ENCODE results near the gene ATP6V1F. TPM values are rescaled to one million over a fixed set of nuclear protein-coding genes. Genes with fewer than 3 reads are reported as not detected.

The ATP6V1F gene
- total RNA-seq, 1 experiment from 2014 or later, result 94.9 TPM

DNA sequence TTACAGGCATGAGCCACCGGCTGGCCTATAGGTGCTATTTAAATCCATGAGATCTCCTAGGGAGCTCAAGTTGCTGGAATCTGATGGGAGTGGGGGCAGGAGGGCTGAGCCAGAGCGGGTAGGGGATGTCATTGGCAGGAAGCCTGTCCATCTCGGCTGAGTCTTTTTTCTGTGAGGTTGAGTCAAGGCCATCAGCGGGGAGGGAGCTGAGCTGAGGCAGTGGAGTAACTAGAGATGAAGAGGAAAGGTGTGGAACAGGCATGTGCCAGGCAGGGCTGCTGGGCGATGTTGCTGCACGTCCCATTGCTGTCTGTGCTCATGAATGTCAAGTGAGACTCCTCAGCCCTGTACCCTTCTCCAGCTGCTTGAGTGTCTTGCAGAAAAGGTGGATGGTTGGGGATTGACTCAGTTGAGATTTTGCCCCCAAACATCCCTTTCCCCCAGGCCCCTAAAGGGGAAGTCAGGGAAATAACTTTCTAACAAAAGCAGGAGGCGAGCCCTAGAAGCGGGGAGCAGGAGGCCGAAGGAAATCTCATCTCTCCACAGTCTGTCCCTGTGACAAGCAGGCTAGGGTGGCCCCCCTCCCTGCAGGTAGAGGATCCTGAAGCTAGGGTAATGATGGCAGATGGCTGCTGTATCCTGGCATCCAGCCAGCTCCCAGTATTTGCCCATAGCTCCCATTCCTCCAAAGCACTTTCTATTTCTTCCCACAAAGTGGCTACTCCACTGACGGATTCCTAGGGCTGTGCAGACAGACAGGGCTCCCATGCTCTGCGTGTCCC, 5.4 kb downstream of the ATP6V1F start:
- DNase-seq (ENCODE audit: low spot score), result peak; percentile 44

DNA sequence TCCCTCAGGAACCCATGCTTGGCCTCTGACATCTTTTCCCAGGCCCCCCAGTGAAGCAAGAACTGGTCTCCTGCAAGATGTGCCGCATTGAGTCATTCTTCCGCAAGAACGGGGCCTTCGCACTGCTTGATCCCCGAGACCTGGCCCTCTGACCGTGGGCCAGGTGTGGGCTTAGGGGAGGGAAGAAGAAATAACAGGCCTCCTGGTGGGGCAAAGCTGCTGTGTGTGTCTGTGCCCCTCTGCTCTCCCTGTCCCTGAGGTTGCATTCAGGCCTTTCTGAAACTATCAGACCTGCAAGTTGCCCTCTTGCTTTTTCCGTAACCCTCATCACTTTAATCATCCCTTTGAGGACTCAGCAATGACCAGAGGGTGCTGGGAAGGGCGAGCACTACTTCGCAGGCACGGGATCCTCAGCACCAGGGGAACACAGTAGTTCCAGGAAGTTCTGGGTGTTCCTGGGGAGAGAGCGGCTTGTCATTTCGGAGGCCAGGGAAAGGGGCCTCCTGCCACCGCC, 6.0 kb downstream of the ATP6V1F start:
- DNase-seq (ENCODE audit: low spot score), result peak; percentile 23

DNA sequence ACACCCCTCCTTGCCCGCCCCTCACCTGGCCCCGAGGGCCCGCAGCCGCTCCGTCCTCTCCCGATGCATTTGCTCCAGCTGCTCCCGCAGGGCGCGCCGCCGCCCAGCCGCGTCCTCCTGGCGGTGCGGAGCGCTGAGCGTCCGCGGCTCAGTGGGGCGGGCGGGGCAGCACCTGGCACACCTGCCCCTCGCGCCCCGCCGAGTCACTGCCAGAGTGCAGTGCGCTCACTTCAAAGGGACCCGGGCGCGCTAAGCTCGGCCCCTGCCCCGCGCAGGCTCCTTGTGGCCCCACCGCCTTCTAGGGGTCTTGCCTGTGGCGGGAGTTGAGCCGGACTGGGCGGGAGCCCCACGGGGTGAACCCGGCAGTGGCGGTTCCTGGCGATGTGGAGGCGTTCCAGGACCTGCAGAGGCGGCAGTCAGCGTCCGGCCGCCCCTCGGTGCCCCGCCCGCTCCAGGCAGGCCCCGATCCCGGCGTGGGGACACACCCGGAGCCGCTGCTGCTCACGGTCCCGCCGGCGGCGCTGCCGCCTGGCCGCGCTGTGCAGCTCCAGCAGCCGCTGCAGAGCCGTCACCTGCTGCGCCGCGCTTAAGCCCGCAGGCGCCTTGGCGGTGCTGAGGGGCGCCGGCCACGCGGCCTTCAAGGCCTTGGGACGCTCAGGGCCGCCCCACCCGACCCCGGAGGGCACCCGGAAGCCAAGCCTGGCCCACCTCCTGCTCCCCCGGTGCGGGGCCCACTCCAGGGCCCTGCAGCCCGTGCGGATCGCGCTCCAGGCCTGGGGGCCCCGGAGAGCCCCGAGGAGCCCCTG, 6.7 kb downstream of the ATP6V1F start:
- DNase-seq (ENCODE audit: low spot score), result peak; percentile 63

DNA sequence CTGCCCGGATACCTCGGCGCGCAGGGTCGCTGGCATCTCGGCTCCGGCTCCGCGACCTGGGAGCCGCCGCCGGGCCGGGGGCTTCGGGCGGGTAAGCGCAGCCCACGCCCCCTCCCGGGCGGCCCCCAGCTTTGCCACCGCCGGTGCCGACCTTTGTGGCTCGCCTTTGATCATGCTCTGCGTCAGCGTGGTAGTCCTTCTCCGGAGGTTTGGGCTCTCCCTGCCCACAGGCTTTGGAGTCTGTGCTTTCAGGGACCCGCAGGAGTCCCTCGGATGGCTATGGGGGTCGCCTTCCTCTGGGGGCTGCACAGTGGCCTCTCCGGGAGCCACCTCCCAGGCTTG, 7.3 kb downstream of the ATP6V1F start:
- DNase-seq (ENCODE audit: low spot score), result no peak

DNA sequence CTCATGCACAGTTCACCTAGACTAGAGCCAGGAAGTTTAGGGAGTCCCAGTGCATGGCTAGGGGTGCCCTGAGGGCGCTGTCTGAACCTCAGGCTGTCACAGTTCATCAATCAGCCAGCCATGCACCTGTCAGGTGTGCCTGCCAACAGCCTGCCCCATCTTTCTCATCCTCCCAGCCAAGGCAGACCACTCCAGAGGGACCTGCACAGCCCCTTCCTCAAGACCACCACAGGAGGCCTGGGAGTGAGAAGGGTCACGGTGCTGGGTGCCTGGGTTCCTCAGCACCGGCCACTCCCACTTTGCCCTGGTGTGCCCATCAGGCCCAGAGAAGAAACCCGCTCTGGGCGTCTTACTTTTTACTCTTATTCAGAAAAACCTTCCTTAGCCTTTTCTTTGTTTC, 8.4 kb downstream of the ATP6V1F start:
- no peak for DNase-seq (ENCODE audit: low spot score)

DNA sequence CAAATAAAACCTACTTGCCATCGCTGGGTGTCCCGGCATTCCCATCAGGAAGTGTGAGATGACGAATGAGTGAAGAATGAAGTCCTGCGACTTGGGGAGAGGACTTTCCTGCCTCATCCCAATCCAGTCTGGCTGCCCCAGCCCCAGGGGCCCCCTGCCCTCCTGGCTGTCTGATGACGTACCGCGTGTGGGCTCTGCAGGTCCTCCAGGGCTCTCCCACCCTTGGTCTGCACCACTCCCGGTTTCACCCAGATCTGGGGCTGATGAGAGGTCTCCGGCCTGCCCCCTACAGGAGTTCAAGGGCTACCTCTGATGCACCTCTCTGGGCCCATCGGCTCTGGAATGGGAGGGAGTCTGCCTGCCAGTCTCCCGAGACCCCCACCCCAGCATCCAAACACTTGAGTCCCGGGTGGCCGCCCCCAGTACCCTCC, 9.8 kb downstream of the ATP6V1F start:
- DNase-seq (ENCODE audit: low spot score), result peak; percentile 48

DNA sequence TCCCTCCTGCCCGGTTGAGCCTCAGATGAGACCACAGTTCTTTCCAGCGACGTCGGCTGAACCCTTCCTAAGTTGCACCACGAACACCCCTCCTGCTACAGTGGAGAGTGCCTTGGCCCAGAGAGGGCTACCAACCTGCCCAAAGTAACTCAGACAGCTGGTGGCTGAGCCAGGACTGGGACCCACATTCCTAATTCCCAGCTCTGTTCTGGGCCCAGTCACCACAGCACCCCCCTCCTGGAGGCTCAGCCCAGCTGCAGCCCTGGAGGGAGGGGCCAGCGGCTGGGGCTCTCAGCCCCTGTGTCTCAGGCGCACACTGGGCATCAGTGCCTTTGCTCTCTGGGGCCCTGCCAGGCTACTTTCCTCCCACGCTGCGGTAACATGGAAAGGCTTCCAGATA, 10.6 kb downstream of the ATP6V1F start:
- no peak for DNase-seq (ENCODE audit: low spot score)

DNA sequence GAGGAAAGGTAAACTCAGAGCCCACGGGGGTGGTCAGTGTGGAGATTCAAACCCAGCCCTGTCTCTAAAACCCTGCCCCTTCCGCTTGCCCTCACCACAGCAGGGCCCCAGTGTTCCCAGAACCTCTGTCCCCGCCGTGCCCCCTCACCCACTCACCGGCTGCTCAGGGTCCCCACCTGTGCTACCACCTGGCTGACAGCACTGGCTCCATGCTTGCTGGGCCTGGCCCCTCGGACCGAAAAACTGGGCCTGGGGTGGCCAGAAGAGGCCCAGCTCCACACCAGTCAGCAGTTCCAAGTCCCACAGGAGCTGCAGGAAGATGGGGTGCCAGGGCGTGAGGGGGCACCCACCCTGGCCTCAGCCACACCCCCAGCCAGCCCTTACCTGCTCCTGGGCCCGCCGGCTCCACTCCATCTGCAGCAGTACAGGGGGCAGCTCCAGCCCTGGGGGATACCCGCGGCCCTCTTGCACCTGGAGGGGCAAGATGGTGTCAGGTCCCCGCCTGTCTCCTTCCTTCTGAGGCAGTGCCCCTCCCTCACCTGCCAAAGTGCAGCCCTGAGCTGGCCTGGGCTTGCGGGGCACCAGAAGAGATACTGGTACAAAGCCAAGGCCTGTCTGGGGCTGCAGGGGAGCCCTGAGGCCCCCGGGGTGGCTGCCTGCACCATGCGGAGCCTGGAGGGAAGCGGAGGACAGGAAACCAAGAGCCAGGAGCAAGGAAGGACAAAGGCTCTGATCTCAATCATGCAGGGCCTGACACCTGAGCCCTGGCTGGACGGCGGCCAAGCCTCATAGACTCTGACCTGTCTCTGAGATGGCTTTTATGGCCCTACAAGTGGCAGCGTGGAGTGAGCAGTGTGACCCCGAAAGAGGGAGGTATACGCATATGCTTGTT, 11.7 kb downstream of the ATP6V1F start:
- peak; percentile 77 for DNase-seq (ENCODE audit: low spot score)

DNA sequence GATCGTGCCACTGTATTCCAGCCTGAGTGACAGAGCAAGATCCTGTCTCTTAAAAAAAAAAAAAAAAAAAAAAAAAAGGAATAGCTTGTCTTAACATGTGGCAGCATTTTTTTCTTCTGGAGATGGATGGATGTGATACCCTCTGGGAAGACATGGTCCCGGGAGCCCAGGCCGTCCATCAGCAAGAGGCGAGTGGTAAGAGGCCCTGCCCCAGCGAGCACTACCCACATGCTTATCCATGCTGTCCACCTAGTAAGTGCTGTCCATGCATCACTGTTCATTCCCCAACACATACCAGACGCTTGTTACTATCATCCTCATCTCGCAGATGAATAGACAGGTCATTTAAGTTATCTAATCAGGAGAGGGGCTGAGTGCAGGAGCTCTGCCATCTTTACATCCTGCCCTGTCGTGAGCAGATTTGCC, 12.9 kb downstream of the ATP6V1F start:
- DNase-seq (ENCODE audit: low spot score), result no peak

DNA sequence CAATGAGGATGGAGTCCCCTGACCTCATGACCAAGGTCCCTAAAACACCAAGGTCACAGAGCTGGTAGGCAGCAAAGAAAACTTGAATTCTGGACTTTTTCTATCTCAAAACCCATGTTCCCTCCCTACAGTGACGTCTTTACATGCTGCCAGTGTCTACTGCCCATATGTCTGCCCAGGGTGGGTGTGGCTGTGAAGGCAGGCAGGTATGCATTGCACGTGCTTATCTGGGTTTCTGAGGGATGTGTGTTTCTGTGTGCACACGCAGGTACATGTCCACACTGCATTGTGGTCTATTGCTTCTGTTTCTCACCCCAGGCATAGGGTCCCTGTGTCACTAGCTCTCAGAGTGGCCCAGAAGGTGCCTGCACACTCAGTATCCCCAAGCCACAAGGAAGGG, 13.5 kb downstream of the ATP6V1F start:
- DNase-seq (ENCODE audit: low spot score), result no peak

DNA sequence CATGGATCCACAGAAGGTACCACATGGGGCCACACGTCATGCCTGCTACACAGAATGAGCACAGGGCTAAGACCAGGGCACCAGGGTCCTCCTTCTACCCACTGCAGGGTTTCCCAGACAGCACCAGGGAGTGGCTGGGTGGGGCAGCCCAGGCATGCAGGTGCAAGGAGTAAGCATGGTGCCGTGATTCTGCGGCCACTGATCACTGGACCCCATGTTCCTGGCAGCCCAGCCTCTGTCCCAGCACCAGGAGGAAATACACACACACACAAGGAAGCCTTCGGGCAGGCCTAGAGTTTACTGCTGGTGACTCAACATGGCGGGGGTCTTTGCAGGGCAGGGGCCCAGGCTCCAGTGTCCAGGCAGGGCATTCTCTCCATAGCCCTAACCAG, 13.9 kb downstream of the ATP6V1F start:
- no peak for DNase-seq (ENCODE audit: low spot score)

DNA sequence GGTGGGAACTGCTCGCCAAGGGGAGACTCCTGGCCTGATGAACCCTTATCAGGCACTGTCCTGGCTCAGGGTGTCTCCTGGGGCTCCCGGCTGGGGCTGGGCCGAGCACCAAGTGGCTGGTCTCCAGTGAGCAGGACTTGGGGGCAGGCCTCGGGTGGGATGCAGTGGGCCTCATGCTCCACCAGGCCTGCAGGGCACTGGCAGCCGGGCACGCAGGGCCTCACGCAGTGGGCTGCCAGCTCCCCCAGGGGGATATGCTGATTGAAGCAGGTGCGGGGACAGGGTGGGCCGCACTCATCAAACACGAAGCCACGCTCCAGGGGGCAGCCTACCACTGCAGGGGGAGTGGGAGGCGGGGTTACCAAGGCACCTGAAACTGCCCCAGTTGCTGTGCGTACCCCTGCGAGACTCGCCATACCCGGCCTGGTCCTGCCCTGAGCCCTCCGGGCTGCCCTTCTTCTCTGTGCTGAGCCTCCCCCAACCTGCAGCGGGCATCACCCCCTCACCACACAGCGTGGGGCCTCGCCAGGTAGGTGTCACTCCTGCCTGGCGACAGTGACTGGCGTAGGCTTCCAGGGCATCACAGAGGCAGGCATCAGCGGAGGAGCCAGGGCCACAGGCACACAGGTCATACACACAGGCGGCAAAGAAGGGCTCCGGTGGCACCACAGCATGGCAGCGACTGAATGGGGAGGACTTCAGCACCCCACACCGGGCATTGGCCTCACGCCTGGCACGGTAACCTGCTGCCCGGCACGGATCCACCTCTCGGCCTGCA, 14.5 kb downstream of the ATP6V1F start:
- DNase-seq (ENCODE audit: low spot score), result no peak

DNA sequence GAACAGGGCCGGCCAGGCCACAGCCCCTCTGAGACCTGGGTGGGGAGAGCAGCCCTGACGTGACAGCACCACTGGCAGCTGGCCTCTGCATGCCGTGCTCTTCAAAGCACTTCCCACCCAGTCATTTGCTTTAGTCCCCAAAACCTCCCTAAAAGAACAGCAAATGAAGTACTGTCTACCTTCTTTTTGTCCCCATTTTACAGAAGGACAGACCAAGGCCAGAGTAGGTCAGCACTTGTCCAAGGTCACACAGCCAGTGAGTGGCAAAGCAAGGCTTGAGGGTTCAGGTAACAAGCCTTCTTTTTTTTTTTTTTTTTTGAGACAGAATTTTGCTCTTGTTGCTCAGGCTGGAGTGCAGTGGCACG, 15.1 kb downstream of the ATP6V1F start:
- DNase-seq (ENCODE audit: low spot score), result no peak

DNA sequence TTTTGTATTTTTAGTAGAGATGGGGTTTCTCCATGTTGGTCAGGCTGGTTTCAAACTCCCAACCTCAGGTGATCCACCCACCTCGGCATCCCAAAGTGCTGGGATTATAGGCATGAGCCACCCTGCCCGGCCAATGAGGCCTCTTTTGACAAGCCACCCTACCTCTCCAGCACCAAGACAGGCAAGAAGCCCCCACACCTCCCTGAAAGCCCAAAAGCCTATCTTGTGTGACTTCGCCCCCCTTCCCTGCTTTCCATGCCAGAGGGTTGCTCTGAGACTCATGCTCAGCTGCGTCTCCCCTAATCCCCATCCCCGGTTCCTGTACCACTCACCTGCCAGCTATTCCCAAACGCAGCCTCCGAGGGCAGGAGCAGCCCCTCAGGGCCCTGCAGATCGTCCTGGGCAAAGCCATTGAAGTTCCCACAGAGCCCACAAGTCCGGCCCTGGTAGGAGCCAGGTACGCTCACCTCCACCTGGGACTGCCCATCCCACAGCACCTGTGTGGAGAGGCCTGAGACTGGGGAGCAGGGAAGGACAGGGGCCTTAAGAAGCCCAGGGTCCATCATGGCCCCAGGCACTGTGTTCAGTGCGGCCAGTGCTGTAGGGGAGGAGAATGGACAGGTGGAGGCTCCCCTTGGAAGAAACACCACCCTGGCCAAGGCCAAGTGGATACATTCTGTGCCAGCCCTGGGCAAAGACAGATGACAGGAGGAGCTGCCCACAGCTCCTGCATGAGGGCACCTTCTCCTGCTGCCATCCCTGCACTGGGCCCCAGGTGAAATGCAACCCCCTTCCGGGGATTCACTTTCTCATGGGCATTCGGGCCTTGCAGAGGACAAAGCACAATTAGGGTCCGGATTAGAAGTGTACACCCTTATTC, 15.8 kb downstream of the ATP6V1F start:
- no peak for DNase-seq (ENCODE audit: low spot score)

DNA sequence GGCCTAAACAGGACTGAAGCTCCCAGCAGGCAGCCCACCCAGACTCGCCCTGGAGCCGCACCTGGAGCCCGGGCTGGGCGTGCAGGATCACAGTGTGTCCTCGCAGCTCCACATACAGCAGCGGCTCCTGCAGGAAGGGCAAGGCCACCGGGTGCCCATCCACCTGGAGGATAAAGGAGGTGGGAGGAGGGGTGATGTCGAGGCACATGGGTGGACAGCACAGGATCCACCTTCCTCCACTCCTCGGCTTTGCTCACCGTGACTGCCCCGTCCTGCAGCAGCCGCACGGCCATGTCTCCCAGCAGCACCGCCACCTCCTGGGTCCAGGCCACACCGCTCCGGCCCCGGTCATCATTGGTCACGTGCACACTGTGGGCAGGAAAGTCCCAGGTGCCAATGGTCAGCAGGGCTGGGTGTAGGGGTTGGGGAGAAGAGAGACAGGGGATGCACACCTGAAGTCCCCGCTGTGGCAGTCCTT, 16.8 kb downstream of the ATP6V1F start:
- no peak for DNase-seq (ENCODE audit: low spot score)

DNA sequence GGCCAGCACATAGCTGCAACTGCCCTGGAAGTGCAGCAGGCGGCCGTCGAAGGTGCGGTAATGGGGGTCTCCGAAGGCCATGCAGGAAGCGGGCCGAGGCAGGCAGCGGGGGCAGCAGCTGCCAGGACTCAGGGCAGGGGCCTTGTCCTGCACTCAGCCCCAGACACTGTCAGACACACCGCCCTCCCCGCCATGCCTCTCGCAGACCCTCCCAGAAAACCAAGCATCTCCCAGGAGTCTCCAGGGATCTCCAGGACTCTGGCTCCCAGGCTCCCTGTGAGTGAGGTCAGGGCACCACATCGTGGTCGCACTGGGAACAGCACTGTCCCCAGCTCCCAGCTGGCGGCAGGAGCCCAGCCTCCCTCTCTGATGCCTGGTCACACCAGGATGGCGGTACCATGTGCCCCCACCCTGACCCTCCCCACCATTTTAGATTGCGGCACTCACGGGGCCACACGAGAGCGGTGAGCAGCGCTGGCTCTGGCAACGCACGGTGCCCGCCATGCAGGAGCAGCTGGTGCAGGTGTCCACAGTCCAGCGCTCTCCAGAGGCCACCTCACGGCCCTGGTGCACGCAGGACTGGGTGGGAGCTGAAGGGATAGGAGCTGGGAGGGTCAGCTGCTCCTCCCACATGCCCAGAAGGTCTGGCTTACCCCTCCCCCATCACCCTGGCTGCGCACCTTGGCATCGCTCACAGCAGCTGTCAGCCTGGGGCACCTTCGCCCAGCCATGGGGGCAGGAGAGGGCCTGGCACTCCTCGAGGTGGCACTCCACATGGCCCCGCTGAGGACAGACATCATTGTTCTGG, 17.5 kb downstream of the ATP6V1F start:
- peak; percentile 82 for DNase-seq (ENCODE audit: low spot score)

DNA sequence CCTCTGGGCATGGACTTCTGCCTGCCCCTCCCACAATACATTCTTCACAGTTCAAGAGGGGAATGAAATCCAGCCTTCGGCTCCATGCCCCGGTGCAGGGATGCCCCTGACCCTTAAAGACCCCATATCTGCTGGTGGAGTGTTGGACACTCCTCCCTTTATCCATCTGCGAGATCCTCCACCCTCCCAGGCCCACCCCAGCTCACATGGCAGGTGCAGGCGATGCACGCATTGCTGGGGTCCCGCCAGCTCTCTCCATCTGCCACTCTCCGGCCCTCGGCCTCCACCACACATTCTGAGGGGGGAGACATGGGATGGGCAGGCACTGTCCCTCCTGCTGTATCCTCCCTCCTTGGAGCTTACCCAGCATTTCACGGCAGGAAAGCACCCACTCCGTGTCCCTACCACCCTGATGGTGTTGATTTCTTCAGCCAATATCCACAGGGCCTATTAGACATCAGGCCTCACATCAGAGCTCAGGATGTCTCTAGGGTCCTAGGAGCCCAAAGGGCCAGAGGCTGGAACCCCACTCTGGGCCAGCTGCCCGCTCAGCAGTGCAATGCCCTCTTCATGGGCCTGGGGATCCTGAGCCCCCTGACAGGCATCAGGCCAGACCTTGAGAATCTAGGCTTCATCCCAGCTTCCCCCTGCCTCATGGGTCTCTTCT, 18.3 kb downstream of the ATP6V1F start:
- DNase-seq (ENCODE audit: low spot score), result no peak

DNA sequence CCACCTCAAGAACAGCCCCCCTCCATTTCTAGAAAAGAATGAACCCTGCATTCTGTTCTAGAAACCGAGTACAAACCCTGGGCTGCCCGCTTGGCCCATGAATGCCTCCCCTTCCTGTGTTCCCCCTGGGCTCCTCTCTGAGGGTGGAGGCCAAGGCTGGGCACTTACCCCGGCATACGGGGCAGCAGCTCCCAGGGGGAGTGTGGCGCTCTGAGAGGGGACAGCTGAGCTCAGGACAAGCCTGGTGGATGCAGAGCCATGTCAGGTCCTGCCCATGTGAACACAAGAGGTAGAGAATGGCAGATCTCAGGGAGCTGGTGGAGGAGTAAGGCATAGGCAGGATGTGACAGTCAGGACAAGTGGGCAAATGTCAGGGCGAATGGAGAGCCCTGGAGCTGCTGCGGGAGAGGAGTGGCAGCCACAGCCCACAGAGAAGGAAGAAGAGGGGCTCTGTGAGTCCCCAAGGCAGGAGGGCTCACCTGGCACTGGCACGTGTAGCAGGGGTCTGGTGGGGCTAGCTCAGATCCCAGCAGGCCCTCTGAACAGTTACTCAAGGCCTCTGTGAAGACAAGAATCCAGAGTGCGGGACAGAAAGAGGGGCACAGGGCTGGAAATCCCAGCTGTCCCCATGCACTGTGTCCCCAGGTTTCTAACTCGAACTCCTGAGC, 18.9 kb downstream of the ATP6V1F start:
- DNase-seq (ENCODE audit: low spot score), result no peak
